Ovary (tissue), 3 donors: ENCODE measurements around the gene LTBP4.

Source experiments
- CTCF ChIP-seq, 3 donors: fragments of 450-650 bp in 2 of 3; fragments of 200-600 bp in 1 of 3; IDR thresholded peaks; one replicate each; pipeline versions ENCODE4 v1.5.1 to v1.8.0; 2016 to 2022; ENCODE audit warnings: antibody characterized with exemption in 3 of 3, mild to moderate bottlenecking in 1 of 3
- EP300 ChIP-seq: sonication (generic); formaldehyde crosslinking; IDR thresholded peaks from one replicate; pipeline ENCODE4 v1.6.1; 2017; ENCODE audit warnings: antibody characterized with exemption
- POLR2A ChIP-seq: fragments of 450-650 bp; IDR thresholded peaks from one replicate; pipeline ENCODE4 v1.6.1; 2017; ENCODE audit warnings: antibody characterized with exemption, mild to moderate bottlenecking, moderate library complexity
- donor health status: DM: no; HTN: no; CAD: no.

GRCh38 chr19:40575326-40575725 lies 25.8 kb upstream of the LTBP4 start:
- TF ChIP-seq CTCF (IDR thresholded peaks at IDR 0.05), result no peak
- no peak for TF ChIP-seq POLR2A
- no peak for TF ChIP-seq EP300
